ENCODE measurements around the gene EMD. TPM values are rescaled to one million over a fixed set of nuclear protein-coding genes. Genes with fewer than 3 reads are reported as not detected.
"Not testable (repeated sequence)": the region's sequence is repeated elsewhere in the genome, so short reads cannot be mapped to it uniquely, and the experiment has no call there.

The EMD gene
- total RNA-seq, 2 experiments from 2014 or later, result 75.9 to 89.4 TPM

- ChIA-PET POLR2A (interaction anchor here (1.7 kb wide), 1 partner anchor 29 kb away, joined by 3 read pairs; no protein-coding TSS in a partner anchor), CTCF (interaction anchor here (1.9 kb wide), 1 partner anchor 11 kb away, joined by 9 read pairs; the partner anchor contains the start of gene TAFAZZIN)
- intact Hi-C loops (cut with DNase I, micrococcal nuclease), result loop anchor here in 1 of 2 experiments (2.0 kb wide), 2 partner anchors 29 to 37 kb away; partner anchors contain the start of genes ATP6AP1 and GDI1
- Mint-ChIP-seq H3K27me3 (no peaks in the 10 kb centered on the region), H3K4me1 (no peaks in the 10 kb centered on the region), H3K4me3 (peak overlapping the region; percentile 99), H3K9me3 (ENCODE audit: low read depth) (no peaks in the 10 kb centered on the region), H3K36me3 (ENCODE audit: low read depth) (peaks cover 35% of the 10 kb centered on the region), H3K27ac (peak overlapping the region; percentile 100)
- ATAC-seq (no peak), DNase-seq (peak; percentile 50)
Observed at GRCh38 chrX:154399527-154400368, 20.7 kb downstream of the EMD start.

DNA sequence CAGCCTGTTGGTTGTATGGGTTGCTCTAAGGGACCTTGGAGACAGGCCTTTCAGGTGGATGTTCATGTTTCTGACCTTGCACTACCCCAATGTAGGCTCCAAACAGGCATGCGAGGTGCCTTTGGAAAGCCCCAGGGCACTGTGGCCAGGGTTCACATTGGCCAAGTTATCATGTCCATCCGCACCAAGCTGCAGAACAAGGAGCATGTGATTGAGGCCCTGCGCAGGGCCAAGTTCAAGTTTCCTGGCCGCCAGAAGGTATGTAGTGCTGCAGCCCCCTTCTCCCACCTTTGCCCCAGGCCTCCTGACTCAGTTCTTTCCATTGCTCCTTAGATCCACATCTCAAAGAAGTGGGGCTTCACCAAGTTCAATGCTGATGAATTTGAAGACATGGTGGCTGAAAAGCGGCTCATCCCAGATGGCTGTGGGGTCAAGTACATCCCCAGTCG is 21.3 kb downstream of the EMD start:
- H3K27me3 Mint-ChIP-seq; H3K4me1 Mint-ChIP-seq; ATAC-seq; H3K9me3 Mint-ChIP-seq (ENCODE audit: low read depth); intact Hi-C loops (cut with DNase I, micrococcal nuclease); DNase-seq: not testable (repeated sequence)
- POLR2A ChIA-PET, result interaction anchor here (1.7 kb wide), 1 partner anchor 29 kb away, joined by 3 read pairs; no protein-coding TSS in a partner anchor
- Mint-ChIP-seq H3K27ac (peak overlapping the region; percentile 100), H3K36me3 (ENCODE audit: low read depth) (peaks cover 35% of the 10 kb centered on the region), H3K4me3 (peak overlapping the region; percentile 99)
- CTCF ChIA-PET, result interaction anchor here (1.9 kb wide), 1 partner anchor 10 kb away, joined by 9 read pairs; the partner anchor contains the start of gene TAFAZZIN

GRCh38 chrX:154401045-154401799 is 22.1 kb downstream of the EMD start:
- Mint-ChIP-seq H3K27ac (peak overlapping the region; percentile 100), H3K36me3 (ENCODE audit: low read depth) (peaks cover 35% of the 10 kb centered on the region), H3K4me1 (no peaks in the 10 kb centered on the region), H3K4me3 (peak overlapping the region; percentile 99), H3K27me3 (no peaks in the 10 kb centered on the region), H3K9me3 (ENCODE audit: low read depth) (no peaks in the 10 kb centered on the region)
- no peak for ATAC-seq
- intact Hi-C loops (cut with DNase I, micrococcal nuclease), result no loop called here
- ChIA-PET POLR2A (no interaction called here), CTCF (no interaction called here)
- DNase-seq, result peak; percentile 23

DNA sequence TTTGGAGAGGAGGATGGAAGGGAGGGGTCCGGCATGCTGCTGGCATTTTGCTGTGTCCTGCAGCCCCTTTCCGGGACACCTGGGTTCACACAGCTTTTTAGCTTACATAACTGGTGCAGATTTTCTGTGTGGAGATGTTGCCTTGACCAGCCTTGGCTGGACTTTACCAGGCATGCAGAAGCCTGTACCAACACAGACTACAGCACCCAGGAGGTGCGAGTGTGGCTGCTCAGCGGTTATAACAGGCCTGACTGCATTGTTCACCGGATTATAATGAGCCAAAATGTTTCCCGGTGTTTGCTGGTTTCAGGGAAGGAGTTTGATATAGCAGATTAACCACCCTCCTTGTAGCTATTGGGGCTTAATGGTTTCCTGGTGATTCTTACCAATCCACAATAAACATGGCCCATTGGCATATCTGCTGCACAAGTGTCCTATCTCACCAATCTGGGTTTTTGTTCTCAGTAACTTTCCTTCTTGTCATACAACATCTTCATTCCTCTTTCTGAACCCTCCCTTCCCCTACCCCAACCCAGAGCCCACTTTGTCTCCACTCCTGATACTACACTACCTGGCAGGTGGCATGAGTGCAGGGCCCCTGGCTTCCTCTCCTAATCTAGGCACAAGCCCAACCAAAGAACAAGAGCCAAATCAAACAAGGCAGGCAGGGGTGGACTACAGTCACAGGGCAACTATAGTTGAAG is 23.0 kb downstream of the EMD start:
- POLR2A ChIA-PET, result no interaction called here
- no peak for ATAC-seq

DNA sequence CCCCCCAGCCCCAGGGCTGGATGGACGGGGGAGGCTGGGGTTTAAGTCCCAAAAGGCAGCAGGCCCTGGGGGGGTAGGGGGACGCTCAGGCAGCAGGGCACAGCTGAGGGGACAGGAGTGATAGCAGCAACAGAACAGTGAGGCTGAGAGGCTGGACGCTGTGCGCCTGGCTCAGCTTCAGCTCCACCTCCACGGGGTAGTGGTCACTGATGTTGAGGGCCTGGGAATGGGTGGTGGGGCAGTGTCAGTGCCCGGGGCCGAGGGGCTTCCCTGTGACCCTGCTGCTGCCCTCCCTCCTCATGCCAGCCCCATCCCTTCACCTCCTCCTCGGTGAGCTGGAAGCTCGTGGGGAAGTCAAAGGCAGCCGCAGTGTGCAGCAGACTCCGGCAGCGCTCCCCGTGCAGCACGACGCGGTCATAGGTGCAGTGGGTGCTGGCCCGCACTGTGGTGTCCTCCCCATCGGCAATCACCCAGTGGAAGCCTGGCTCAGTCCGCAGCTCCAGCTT is 23.6 kb downstream of the EMD start:
- DNase-seq, result no peak
- no peaks in the 10 kb centered on the region for H3K27me3 Mint-ChIP-seq
- peaks cover 35% of the 10 kb centered on the region for H3K36me3 Mint-ChIP-seq (ENCODE audit: low read depth)
- ChIA-PET POLR2A (no interaction called here), CTCF (no interaction called here)
- intact Hi-C loops (cut with DNase I, micrococcal nuclease), result no loop called here
- no peaks in the 10 kb centered on the region for H3K4me1 Mint-ChIP-seq
- no peaks in the 10 kb centered on the region for H3K9me3 Mint-ChIP-seq (ENCODE audit: low read depth)
- no peak overlapping the region for H3K4me3 Mint-ChIP-seq
- ATAC-seq, result no peak
- no peak overlapping the region for H3K27ac Mint-ChIP-seq

More for the DNA sequence above, 23.0 kb downstream of the EMD start:
- DNase-seq, result no peak
- Mint-ChIP-seq H3K36me3 (ENCODE audit: low read depth) (peaks cover 35% of the 10 kb centered on the region), H3K27ac (no peak overlapping the region), H3K4me1 (no peaks in the 10 kb centered on the region), H3K27me3 (no peaks in the 10 kb centered on the region), H3K4me3 (no peak overlapping the region), H3K9me3 (ENCODE audit: low read depth) (no peaks in the 10 kb centered on the region)
- intact Hi-C loops (cut with DNase I, micrococcal nuclease), result no loop called here
- CTCF ChIA-PET, result no interaction called here

DNA sequence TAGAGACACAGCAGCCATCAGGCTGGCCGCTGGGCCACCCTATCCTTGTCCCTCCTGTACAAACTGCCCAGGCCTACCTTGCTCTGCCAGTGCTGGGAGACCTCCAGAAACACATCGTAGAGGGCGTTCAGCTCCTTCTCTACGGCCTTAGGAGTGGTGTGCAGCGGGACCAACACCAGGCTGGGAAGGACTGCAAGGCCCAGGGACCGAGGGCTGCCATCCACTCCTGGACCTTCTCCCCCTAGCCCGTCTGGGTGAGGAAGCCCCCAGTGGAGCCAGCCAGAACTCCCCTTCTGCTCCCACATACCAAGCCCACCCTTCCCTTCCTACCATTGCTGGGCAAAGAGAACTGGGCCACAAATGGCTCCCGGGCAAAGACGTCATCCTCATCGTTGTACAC is 24.1 kb downstream of the EMD start:
- intact Hi-C loops (cut with DNase I, micrococcal nuclease), result no loop called here
- Mint-ChIP-seq H3K27me3 (no peaks in the 10 kb centered on the region), H3K4me3 (no peak overlapping the region), H3K4me1 (no peaks in the 10 kb centered on the region), H3K27ac (no peak overlapping the region), H3K36me3 (ENCODE audit: low read depth) (peaks cover 31% of the 10 kb centered on the region), H3K9me3 (ENCODE audit: low read depth) (no peaks in the 10 kb centered on the region)
- ChIA-PET POLR2A (interaction anchor here (1.1 kb wide), 1 partner anchor 81 kb away, joined by 3 read pairs; no protein-coding TSS in a partner anchor), CTCF (no interaction called here)
- ATAC-seq (no peak), DNase-seq (no peak)

DNA sequence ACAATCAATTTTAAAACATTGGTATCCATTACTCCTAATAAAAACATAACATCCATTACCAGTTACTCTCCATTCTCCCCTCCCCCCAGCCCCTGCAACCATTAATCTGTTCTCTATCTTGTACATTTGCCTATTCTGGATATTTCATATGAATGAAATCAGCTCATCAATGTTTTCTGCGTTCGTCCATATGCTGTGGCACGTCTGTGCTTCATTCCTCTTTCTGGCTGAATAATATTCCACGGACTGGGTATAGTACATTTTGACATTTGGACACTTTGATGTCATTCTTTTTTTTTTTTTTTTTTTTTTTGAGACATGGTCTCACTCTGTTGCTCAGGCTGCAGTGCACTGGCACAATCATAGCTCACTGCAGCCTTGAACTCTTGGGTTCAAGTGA is 24.8 kb downstream of the EMD start:
- Mint-ChIP-seq H3K4me1 (peaks cover 3% of the 10 kb centered on the region), H3K9me3 (ENCODE audit: low read depth) (no peaks in the 10 kb centered on the region), H3K36me3 (ENCODE audit: low read depth) (peaks cover 25% of the 10 kb centered on the region), H3K27ac (no peak overlapping the region), H3K27me3 (no peaks in the 10 kb centered on the region), H3K4me3 (no peak overlapping the region)
- DNase-seq (no peak), ATAC-seq (no peak)
- ChIA-PET POLR2A (interaction anchor here (1.1 kb wide), 1 partner anchor 80 kb away, joined by 3 read pairs; no protein-coding TSS in a partner anchor), CTCF (interaction anchor here (0.8 kb wide), 1 partner anchor 27 kb away, joined by 3 read pairs; no protein-coding TSS in a partner anchor)
- intact Hi-C loops (cut with DNase I, micrococcal nuclease), result no loop called here

DNA sequence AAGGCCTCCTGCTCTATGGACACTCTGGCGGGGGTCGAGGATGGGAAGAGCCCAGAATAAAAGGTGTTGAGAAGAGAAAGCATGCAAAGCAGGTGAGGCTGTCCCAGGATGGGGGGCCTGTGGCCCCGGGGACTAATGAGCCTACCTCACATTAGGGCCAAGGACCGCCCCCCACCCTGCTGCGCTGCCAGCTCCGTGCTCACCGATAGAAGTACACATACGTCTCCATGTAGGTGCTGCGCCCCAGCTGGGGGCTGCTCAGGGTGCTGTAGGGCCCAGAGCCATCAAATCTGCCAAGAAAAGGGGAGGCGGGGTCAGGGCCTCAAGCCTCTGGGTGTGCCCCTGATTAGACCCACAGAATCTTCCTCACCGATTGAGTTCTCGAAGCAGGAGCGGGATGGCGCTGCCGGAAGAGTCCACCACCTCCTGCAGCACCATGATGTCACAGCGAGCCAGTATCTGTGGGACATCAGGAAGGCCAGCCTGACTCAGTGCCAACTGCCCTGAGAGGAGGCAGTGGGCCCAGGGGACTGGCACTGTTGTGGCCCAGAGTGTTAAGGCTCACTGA is 25.6 kb downstream of the EMD start:
- intact Hi-C loops (cut with DNase I, micrococcal nuclease), result no loop called here
- Mint-ChIP-seq H3K27ac (no peak overlapping the region), H3K4me1 (peaks cover 6% of the 10 kb centered on the region), H3K4me3 (no peak overlapping the region), H3K36me3 (ENCODE audit: low read depth) (peaks cover 16% of the 10 kb centered on the region), H3K9me3 (ENCODE audit: low read depth) (no peaks in the 10 kb centered on the region), H3K27me3 (no peaks in the 10 kb centered on the region)
- ATAC-seq, result no peak
- POLR2A ChIA-PET, result interaction anchor here (1.1 kb wide), 1 partner anchor 79 kb away, joined by 3 read pairs; no protein-coding TSS in a partner anchor
- no peak for DNase-seq
- CTCF ChIA-PET, result no interaction called here

GRCh38 chrX:154408659-154409221 is 29.6 kb downstream of the EMD start:
- POLR2A ChIA-PET, result interaction anchor here (1.0 kb wide), 1 partner anchor 11 kb away, joined by 5 read pairs; the partner anchor contains the start of gene RPL10
- no peak for ATAC-seq

DNA sequence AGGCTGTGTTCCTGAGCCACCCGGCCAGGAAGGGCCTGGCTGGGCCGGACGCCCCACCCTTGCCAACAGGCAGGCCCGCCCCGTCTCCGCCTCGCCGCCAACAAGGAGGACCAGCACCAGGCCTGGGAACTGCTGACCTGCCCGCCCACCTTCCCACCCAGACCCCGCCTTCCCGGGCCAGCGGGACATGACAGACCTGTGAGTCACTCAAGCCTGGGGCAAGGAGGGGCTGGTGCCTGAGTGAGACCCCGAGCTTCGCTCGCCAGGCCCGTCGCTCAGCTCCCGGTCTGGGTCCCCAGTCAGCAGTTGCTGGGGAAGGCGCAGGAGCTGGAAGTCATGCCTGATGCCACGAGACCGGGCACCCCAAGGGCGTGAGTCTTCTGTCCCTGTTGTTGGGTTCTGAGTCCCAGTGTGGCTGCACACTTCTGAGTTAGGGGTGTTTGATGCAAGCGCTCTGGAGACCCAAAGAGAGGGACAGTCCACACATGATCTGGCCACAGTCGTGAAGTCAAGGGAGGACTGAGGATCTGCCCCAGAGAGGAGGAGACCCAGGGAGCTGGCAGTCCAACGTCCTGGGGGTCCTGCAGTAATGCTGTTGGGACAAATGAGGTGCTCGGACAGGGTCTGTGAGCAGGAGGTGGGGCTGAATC is 30.3 kb downstream of the EMD start, which contains the start of gene DNASE1L1:
Gene DNASE1L1 (minus strand): TSS at position 33 of the 650 bp plus-strand sequence. CDS start 3,686 bp downstream, outside the sequence.
- peak within 1 kb of the TSS; percentile 64 for H3K4me3 Mint-ChIP-seq
- POLR2A ChIA-PET, result interaction anchor here (1.0 kb wide), 1 partner anchor 12 kb away, joined by 5 read pairs; the partner anchor contains the start of gene RPL10
- ATAC-seq (no peak), DNase-seq (peak; percentile 32)
- peaks cover 7% of the 10 kb centered on the region for H3K36me3 Mint-ChIP-seq (ENCODE audit: low read depth)
- H3K27me3 Mint-ChIP-seq, result no peaks in the 10 kb centered on the region
- H3K9me3 Mint-ChIP-seq (ENCODE audit: low read depth), result no peaks in the 10 kb centered on the region
- CTCF ChIA-PET, result no interaction called here
- H3K27ac Mint-ChIP-seq, result peak within 1 kb of the TSS; percentile 47
- H3K4me1 Mint-ChIP-seq, result peaks cover 13% of the 10 kb centered on the region
- intact Hi-C loops (cut with DNase I, micrococcal nuclease), result no loop called here

More at GRCh38 chrX:154408659-154409221, 29.6 kb downstream of the EMD start:
- Mint-ChIP-seq H3K9me3 (ENCODE audit: low read depth) (no peaks in the 10 kb centered on the region), H3K4me3 (peak overlapping the region; percentile 64), H3K4me1 (peaks cover 13% of the 10 kb centered on the region), H3K27ac (no peak overlapping the region), H3K27me3 (no peaks in the 10 kb centered on the region), H3K36me3 (ENCODE audit: low read depth) (peaks cover 5% of the 10 kb centered on the region)
- intact Hi-C loops (cut with DNase I, micrococcal nuclease), result no loop called here
- DNase-seq, result no peak
- CTCF ChIA-PET, result interaction anchor here (0.9 kb wide), 1 partner anchor 127 kb away, joined by 3 read pairs; no protein-coding TSS in a partner anchor

Measured in activated CD4-positive, alpha-beta T cell treated with anti-CD3 and anti-CD28 coated beads for 36 hours (primary cell).